Parathyroid adenoma (tissue), 2 donors: ENCODE results near the gene TMEM184B.

Source experiments
- H2AFZ ChIP-seq: fragments of 300-600 bp; sonication (generic); one replicate; pipeline ENCODE4 v1.7.0; 2017; ENCODE audit warnings: antibody characterized with exemption, mild to moderate bottlenecking
- H3K27ac ChIP-seq: fragments of 300-600 bp; sonication (generic); one replicate; pipeline ENCODE4 v1.7.0; 2017
- H3K27me3 ChIP-seq: fragments of 300-600 bp; sonication (generic); one replicate; pipeline ENCODE4 v1.7.0; 2017; ENCODE audit warnings: low read length; ENCODE audit not compliant: control insufficient read depth, insufficient read depth
- H3K36me3 ChIP-seq: fragments of 300-600 bp; sonication (generic); one replicate; pipeline ENCODE4 v1.7.0; 2017; ENCODE audit warnings: low read length; ENCODE audit not compliant: control insufficient read depth, insufficient read depth
- H3K4me1 ChIP-seq: fragments of 300-600 bp; sonication (generic); one replicate; pipeline ENCODE4 v1.7.0; 2017; ENCODE audit warnings: control low read depth
- H3K4me2 ChIP-seq: fragments of 300-600 bp; sonication (generic); one replicate; pipeline ENCODE4 v1.7.0; 2017; ENCODE audit warnings: low read length
- H3K4me3 ChIP-seq: fragments of 300-600 bp; sonication (generic); one replicate; pipeline ENCODE4 v1.7.0; 2017; ENCODE audit warnings: low read depth, low read length
- H3K79me2 ChIP-seq: fragments of 300-600 bp; sonication (generic); one replicate; pipeline ENCODE4 v1.7.0; 2017; ENCODE audit warnings: control low read depth
- H3K9ac ChIP-seq: fragments of 300-600 bp; sonication (generic); one replicate; pipeline ENCODE4 v1.7.0; 2017; ENCODE audit warnings: mild to moderate bottlenecking
- H3K9me3 ChIP-seq: fragments of 300-600 bp; sonication (generic); one replicate; pipeline ENCODE4 v1.7.0; 2017; ENCODE audit warnings: low read length; ENCODE audit not compliant: control insufficient read depth
- CTCF ChIP-seq: fragments of 300-600 bp; sonication (generic); IDR thresholded peaks from one replicate; pipeline ENCODE4 v1.7.0; 2017; ENCODE audit warnings: antibody characterized with exemption, mild to moderate bottlenecking
- donor health status: primary hyperparathyroidism.

TMEM184B gene

GRCh38 chr22:38246046-38246658 lies 26.7 kb downstream of the TMEM184B start:
- Histone ChIP-seq H3K27ac (no peak overlapping the region), H2AFZ (no peak overlapping the region), H3K9ac (no peak overlapping the region)

GRCh38 chr22:38244106-38244505 lies 28.7 kb downstream of the TMEM184B start:
- H3K27me3 ChIP-seq = no peaks in the 10 kb centered on the region
- H3K4me3 ChIP-seq = no peak overlapping the region
- no peak overlapping the region for H3K4me2 ChIP-seq
- no peak for TF ChIP-seq CTCF
- H2AFZ ChIP-seq = no peak overlapping the region
- H3K9ac ChIP-seq = no peak overlapping the region
- no peaks in the 10 kb centered on the region for H3K4me1 ChIP-seq
- H3K9me3 ChIP-seq = no peaks in the 10 kb centered on the region
- peaks cover 3% of the 10 kb centered on the region for H3K79me2 ChIP-seq
- H3K27ac ChIP-seq = no peak overlapping the region
- no peaks in the 10 kb centered on the region for H3K36me3 ChIP-seq

More at GRCh38 chr22:38246046-38246658, 26.7 kb downstream of the TMEM184B start:
- no peaks in the 10 kb centered on the region for H3K36me3 ChIP-seq
- H3K4me1 ChIP-seq = no peaks in the 10 kb centered on the region
- no peaks in the 10 kb centered on the region for H3K27me3 ChIP-seq
- no peaks in the 10 kb centered on the region for H3K9me3 ChIP-seq
- no peak overlapping the region for H3K4me2 ChIP-seq
- TF ChIP-seq CTCF = no peak
- H3K4me3 ChIP-seq = no peak overlapping the region
- peaks cover 4% of the 10 kb centered on the region for H3K79me2 ChIP-seq

GRCh38 chr22:38243007-38243765 lies 29.6 kb downstream of the TMEM184B start:
- H3K79me2 ChIP-seq = no peaks in the 10 kb centered on the region
- no peak overlapping the region for H3K4me2 ChIP-seq
- H3K9me3 ChIP-seq = no peaks in the 10 kb centered on the region
- H3K36me3 ChIP-seq = no peaks in the 10 kb centered on the region
- no peaks in the 10 kb centered on the region for H3K27me3 ChIP-seq
- H3K9ac ChIP-seq = no peak overlapping the region
- no peak overlapping the region for H3K27ac ChIP-seq
- TF ChIP-seq CTCF = no peak
- no peaks in the 10 kb centered on the region for H3K4me1 ChIP-seq
- H3K4me3 ChIP-seq = no peak overlapping the region
- no peak overlapping the region for H2AFZ ChIP-seq

- Histone ChIP-seq H3K4me2 (no peak overlapping the region), H3K9me3 (no peaks in the 10 kb centered on the region), H3K4me3 (no peak overlapping the region), H2AFZ (no peak overlapping the region), H3K27me3 (no peaks in the 10 kb centered on the region), H3K27ac (no peak overlapping the region), H3K4me1 (no peaks in the 10 kb centered on the region), H3K79me2 (no peaks in the 10 kb centered on the region), H3K9ac (no peak overlapping the region), H3K36me3 (no peaks in the 10 kb centered on the region)
- no peak for TF ChIP-seq CTCF
Measured at GRCh38 chr22:38240734-38241252, 32.0 kb downstream of the TMEM184B start.
